ENCODE data around the gene C3orf85.

Gene C3orf85, protein sequence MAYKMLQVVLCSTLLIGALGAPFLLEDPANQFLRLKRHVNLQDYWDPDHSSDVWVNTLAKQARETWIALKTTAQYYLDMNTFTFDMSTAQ

DNA sequence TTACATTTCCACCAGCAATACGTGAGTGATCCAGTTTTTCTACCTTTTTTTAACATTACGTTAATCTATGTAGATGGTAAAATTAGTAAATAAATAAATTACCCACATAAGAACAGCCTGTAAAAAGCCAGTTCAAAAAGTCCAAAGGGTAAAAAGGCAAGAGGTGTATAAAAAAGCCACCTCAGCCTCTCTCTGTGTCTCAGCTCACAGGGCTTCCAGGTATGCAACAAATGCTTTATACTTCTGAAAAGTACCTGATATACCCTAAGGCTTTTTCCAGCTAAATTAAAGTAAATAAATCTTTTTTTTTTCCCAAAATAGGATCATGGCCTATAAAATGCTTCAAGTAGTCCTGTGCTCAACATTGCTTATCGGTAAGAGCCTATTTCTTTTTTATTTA lies at the start of gene C3orf85:
C3orf85 (plus strand) TSS at position 197 of the 400 bp plus-strand sequence; CDS start at position 326, 129 bp downstream.
- no peak for DNase-seq (ENCODE audit: low read depth in 2 of 2)
- no peak within 1 kb of the TSS for H3K4me3 ChIP-seq (replicated peaks in 1 of 2; ENCODE audit: low read depth in 2 of 2, low read length in 2 of 2)
- TF ChIP-seq, protein P1, sequence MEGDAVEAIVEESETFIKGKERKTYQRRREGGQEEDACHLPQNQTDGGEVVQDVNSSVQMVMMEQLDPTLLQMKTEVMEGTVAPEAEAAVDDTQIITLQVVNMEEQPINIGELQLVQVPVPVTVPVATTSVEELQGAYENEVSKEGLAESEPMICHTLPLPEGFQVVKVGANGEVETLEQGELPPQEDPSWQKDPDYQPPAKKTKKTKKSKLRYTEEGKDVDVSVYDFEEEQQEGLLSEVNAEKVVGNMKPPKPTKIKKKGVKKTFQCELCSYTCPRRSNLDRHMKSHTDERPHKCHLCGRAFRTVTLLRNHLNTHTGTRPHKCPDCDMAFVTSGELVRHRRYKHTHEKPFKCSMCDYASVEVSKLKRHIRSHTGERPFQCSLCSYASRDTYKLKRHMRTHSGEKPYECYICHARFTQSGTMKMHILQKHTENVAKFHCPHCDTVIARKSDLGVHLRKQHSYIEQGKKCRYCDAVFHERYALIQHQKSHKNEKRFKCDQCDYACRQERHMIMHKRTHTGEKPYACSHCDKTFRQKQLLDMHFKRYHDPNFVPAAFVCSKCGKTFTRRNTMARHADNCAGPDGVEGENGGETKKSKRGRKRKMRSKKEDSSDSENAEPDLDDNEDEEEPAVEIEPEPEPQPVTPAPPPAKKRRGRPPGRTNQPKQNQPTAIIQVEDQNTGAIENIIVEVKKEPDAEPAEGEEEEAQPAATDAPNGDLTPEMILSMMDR (IDR thresholded peaks at IDR 0.05; ENCODE audit: low read depth, low read length), result no peak

DNA sequence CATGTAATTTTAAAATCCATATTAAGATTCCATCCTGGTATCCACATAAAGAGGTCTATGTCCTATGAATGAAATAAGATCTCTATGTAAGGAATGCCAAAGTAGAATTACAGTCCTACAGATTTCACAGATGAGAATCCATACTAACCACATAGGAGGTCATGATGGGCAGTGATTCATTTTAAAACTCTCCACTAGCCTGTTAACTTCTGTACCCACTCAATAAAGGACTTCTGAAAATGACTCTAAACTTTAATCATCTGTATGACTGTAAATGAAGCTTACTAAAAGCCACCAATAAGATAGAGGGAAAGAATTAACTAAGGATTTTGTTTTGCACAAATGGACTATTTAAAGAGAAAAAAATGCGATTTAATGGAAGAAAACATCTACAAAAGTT lies 47.3 kb upstream of the C3orf85 start:
- no peak for DNase-seq (ENCODE audit: low read depth in 2 of 2)
- no peak overlapping the region for H3K4me3 ChIP-seq (replicated peaks in 1 of 2; ENCODE audit: low read depth in 2 of 2, low read length in 2 of 2)

DNA sequence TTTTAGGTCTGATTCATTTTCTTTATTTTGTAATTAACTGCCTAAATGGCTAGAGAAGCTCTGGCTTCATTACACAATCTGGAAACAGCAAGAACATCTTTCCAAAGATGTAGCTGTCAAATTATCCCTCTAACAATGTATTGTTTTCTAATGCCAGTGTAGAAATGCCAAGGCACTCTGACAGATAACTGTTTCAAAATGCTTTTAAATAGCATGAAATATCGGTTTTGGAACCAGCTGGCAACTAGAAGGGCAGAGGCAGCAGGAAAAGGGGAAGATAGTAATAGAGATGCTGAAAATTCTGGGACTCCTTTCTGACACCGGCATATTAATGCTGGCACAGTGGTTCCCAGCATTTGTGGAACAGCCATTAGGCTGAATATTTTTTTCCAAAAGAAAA lies 44.7 kb upstream of the C3orf85 start:
- DNase-seq (ENCODE audit: low read depth in 2 of 2), result no peak
- TF ChIP-seq, protein P1 (IDR thresholded peaks at IDR 0.05; ENCODE audit: low read depth, low read length), result no peak
- no peak overlapping the region for H3K4me3 ChIP-seq (replicated peaks in 1 of 2; ENCODE audit: low read depth in 2 of 2, low read length in 2 of 2)

More for the DNA sequence above, 47.3 kb upstream of the C3orf85 start:
- TF ChIP-seq, protein P1 (IDR thresholded peaks at IDR 0.05; ENCODE audit: low read depth, low read length), result no peak

DNA sequence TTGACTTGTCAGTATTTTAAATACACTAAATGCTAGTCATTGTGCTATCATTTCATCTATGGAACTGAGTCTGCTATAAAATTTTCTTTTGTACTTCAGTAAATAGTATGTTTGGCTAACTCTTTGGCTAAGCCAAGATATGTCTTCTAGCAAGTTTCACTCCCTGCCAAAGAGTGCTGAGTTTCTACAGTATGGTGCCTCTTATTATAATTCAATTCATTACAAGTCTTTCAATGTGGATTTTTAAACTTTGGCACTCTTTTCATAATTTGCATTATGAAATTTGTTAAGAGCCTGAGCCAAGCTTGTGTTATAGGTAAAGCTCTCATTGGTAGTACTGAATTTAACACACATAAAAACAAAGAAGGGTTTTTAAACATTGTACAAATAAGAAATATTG lies 43.0 kb upstream of the C3orf85 start:
- no peak for DNase-seq (ENCODE audit: low read depth in 2 of 2)
- TF ChIP-seq, protein P1 (IDR thresholded peaks at IDR 0.05; ENCODE audit: low read depth, low read length), result no peak
- no peak overlapping the region for H3K4me3 ChIP-seq (replicated peaks in 1 of 2; ENCODE audit: low read depth in 2 of 2, low read length in 2 of 2)

DNA sequence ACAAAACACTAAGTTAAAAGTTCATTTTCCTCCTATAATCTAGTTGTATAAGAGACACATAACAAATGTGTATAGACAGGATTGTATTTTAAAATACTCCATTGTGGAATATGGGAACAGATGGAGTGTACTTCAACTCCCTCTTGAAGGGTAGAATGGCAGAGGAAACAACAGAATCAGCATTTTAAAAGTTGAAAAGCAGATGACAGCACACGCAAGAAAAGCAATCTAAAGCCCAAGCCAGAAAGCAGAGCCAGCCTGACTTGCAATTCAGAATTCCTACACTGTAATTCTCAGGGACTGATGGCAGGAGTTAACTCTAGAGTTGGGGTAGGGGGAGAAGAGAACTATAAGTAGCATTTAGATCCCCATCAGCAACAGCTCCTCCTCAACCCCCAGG lies 41.4 kb upstream of the C3orf85 start:
- TF ChIP-seq, protein P1 (IDR thresholded peaks at IDR 0.05; ENCODE audit: low read depth, low read length), result no peak
- DNase-seq (ENCODE audit: low read depth in 2 of 2), result no peak
- H3K4me3 ChIP-seq (replicated peaks in 1 of 2; ENCODE audit: low read depth in 2 of 2, low read length in 2 of 2), result no peak overlapping the region

DNA sequence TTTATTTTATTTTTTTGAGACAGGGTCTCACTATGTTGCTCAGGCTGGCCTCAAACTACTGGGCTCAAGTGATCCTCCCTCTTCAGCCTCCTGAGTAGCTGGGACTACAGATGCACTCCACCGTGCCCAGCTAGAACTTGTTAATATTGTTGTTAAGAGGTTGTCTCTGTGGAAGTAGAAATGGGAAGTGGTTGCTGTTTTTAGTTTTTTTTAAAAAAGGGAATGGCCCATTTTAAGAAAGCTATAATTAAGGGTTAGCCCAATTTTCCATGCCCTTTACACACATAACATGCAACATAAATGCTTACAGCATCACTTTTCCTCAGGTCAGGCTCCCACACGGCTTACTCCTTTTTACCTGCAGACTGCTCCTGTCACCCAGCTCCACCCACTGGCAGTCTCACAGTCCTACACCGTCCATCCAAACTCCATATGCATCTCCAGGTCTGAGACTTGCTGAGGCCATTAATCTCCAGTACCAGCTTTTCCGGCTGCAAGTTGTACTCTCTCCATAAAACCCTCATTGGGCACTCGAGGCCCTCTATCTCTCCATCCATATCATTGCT lies 38.4 kb upstream of the C3orf85 start:
- TF ChIP-seq, protein P1 (IDR thresholded peaks at IDR 0.05; ENCODE audit: low read depth, low read length), result no peak
- no peak overlapping the region for H3K4me3 ChIP-seq (replicated peaks in 1 of 2; ENCODE audit: low read depth in 2 of 2, low read length in 2 of 2)
- no peak for DNase-seq (ENCODE audit: low read depth in 2 of 2)

DNA sequence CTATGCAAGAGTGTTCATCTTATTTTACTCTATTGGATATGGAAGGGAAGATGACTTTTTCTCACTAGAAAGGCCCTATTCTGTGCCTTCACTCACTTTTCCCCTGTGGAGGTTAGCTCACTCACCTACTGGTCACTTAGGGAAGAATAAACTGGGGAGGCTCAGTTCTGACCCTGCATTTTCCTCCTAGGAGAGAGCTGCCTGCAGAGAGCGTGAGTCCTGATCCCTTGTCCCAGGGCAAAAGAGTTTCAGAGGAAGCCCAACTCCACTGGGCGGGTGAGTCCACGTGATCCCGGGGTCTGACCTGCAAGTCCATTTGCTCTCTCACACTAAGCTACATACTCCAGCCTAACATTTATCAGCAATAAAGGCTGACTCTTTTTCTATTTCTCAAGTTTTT lies 26.9 kb upstream of the C3orf85 start:
- TF ChIP-seq, protein P1 (IDR thresholded peaks at IDR 0.05; ENCODE audit: low read depth, low read length), result no peak
- no peak overlapping the region for H3K4me3 ChIP-seq (replicated peaks in 1 of 2; ENCODE audit: low read depth in 2 of 2, low read length in 2 of 2)
- DNase-seq (ENCODE audit: low read depth in 2 of 2), result no peak

Measured in cardiac fibroblast (primary cell).